Liver (tissue), 3 donors: ENCODE measurements around the gene DTWD2.
"Not testable (repeated sequence)": the region's sequence is repeated elsewhere in the genome, so short reads cannot be mapped to it uniquely, and the experiment has no call there.

ENCODE experiments used
- TAF1 ChIP-seq: conservative IDR thresholded peaks from 2 replicates; pipeline ENCODE4 v1.6.1; 2016; ENCODE audit warnings: antibody characterized with exemption, mild to moderate bottlenecking
- TF ChIP-seq, protein P1 (sequence below): fragments of 150-350 bp; IDR thresholded peaks from 2 replicates; pipeline ENCODE4 v1.5.1; 2017; ENCODE audit warnings: improper control_type of control experiment, low read depth, low read length; ENCODE audit not compliant: missing input control
- donor health status: healthy.
- donor health status: healthy.

DNA sequence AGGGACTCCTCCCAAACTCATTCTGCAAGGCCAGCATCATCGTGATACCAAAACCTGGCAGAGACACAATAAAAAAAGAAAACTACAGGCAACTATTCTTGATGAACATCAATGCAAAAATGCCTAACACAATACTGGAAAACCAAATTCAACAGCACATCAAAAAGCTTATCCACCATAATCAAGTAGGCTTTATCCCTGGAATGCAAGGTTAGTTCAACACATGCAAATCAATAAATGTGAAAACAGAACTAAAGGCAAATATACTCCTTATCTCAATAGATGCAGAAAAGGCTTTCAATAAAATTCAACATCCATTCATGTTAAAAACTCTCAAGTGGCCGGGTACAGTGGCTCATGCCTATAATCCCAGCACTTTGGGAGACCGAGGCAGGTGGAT lies 111.5 kb downstream of the DTWD2 start:
- TF ChIP-seq, protein P1, sequence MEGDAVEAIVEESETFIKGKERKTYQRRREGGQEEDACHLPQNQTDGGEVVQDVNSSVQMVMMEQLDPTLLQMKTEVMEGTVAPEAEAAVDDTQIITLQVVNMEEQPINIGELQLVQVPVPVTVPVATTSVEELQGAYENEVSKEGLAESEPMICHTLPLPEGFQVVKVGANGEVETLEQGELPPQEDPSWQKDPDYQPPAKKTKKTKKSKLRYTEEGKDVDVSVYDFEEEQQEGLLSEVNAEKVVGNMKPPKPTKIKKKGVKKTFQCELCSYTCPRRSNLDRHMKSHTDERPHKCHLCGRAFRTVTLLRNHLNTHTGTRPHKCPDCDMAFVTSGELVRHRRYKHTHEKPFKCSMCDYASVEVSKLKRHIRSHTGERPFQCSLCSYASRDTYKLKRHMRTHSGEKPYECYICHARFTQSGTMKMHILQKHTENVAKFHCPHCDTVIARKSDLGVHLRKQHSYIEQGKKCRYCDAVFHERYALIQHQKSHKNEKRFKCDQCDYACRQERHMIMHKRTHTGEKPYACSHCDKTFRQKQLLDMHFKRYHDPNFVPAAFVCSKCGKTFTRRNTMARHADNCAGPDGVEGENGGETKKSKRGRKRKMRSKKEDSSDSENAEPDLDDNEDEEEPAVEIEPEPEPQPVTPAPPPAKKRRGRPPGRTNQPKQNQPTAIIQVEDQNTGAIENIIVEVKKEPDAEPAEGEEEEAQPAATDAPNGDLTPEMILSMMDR, result not testable (repeated sequence)
- not testable (repeated sequence) for TF ChIP-seq TAF1
